Measurements from ENCODE around the gene COL8A2.
A peak's percentile ranks its signal among the peaks of the same experiment; 100 is the strongest.

Gene COL8A2

GRCh38 chr1:36155408-36156328 lies 30.6 kb upstream of the COL8A2 start, which contains the start of gene MAP7D1:
TSS of gene MAP7D1 (plus strand) at chr1:36156160. CDS start at chr1:36156418, 258 bp downstream.
- 0 out of 2 replicates have a peak, but pooled peaks cover 3% of the 10 kb centered on the region for H4K20me1 ChIP-seq (ENCODE audit: insufficient read depth)
- H3K27me3 ChIP-seq (ENCODE audit: insufficient read depth, low read depth), result no peaks in the 10 kb centered on the region
- peak within 1 kb of the TSS; percentile 81 for H3K27ac ChIP-seq
- H3K9ac ChIP-seq, result peak within 1 kb of the TSS; percentile 95
- peak within 1 kb of the TSS; percentile 70 for H3K4me3 ChIP-seq (IDR thresholded peaks at IDR 0.05; ENCODE audit: insufficient read depth, low read depth, low read length)
- no peaks in the 10 kb centered on the region for H3K36me3 ChIP-seq (ENCODE audit: insufficient read depth)
- H2AFZ ChIP-seq (ENCODE audit: low read depth), result peak within 1 kb of the TSS; percentile 73
- peak within 1 kb of the TSS; percentile 97 for H3K4me2 ChIP-seq
- no peak for TF ChIP-seq CTCF (conservative IDR thresholded peaks at IDR 0.05; ENCODE audit: low read depth, low read length)
- H3K79me2 ChIP-seq (ENCODE audit: insufficient read depth, low read depth), result peaks cover 52% of the 10 kb centered on the region
- peaks cover 58% of the 10 kb centered on the region for H3K4me1 ChIP-seq (ENCODE audit: low read depth, poor library complexity, severe bottlenecking)

GRCh38 chr1:36154765-36155407 lies 29.9 kb upstream of the COL8A2 start:
- TF ChIP-seq CTCF (conservative IDR thresholded peaks at IDR 0.05; ENCODE audit: low read depth, low read length), result no peak
- H3K4me2 ChIP-seq, result peak overlapping the region; percentile 97
- H3K4me3 ChIP-seq (IDR thresholded peaks at IDR 0.05; ENCODE audit: insufficient read depth, low read depth, low read length), result peak overlapping the region; percentile 70
- peak overlapping the region; percentile 95 for H3K9ac ChIP-seq
- peak overlapping the region; percentile 73; the same call in 1 of the 2 replicates for H2AFZ ChIP-seq (ENCODE audit: low read depth)
- H3K27me3 ChIP-seq (ENCODE audit: insufficient read depth, low read depth), result no peaks in the 10 kb centered on the region
- H3K4me1 ChIP-seq (ENCODE audit: low read depth, poor library complexity, severe bottlenecking), result peaks cover 58% of the 10 kb centered on the region
- H4K20me1 ChIP-seq (ENCODE audit: insufficient read depth), result no peaks in the 10 kb centered on the region
- peak overlapping the region; percentile 81 for H3K27ac ChIP-seq
- no peaks in the 10 kb centered on the region for H3K36me3 ChIP-seq (ENCODE audit: insufficient read depth)
- H3K79me2 ChIP-seq (ENCODE audit: insufficient read depth, low read depth), result peaks cover 44% of the 10 kb centered on the region

- H3K4me1 ChIP-seq (ENCODE audit: low read depth, poor library complexity, severe bottlenecking), result peaks cover 56% of the 10 kb centered on the region
Observed at GRCh38 chr1:36154335-36154734, 29.3 kb upstream of the COL8A2 start.

GRCh38 chr1:36153476-36153875 lies 28.5 kb upstream of the COL8A2 start:
- Histone ChIP-seq H4K20me1 (ENCODE audit: insufficient read depth) (no peaks in the 10 kb centered on the region), H2AFZ (ENCODE audit: low read depth) (no peak overlapping the region), H3K9ac (no peak overlapping the region), H3K27ac (no peak overlapping the region), H3K79me2 (ENCODE audit: insufficient read depth, low read depth) (peaks cover 36% of the 10 kb centered on the region), H3K4me2 (no peak overlapping the region), H3K36me3 (ENCODE audit: insufficient read depth) (no peaks in the 10 kb centered on the region), H3K4me3 (IDR thresholded peaks at IDR 0.05; ENCODE audit: insufficient read depth, low read depth, low read length) (no peak overlapping the region), H3K4me1 (ENCODE audit: low read depth, poor library complexity, severe bottlenecking) (peaks cover 49% of the 10 kb centered on the region), H3K27me3 (ENCODE audit: insufficient read depth, low read depth) (no peaks in the 10 kb centered on the region)
- TF ChIP-seq CTCF (conservative IDR thresholded peaks at IDR 0.05; ENCODE audit: low read depth, low read length), result no peak

More at GRCh38 chr1:36154335-36154734, 29.3 kb upstream of the COL8A2 start:
- H3K27ac ChIP-seq, result no peak overlapping the region
- no peaks in the 10 kb centered on the region for H4K20me1 ChIP-seq (ENCODE audit: insufficient read depth)
- no peak overlapping the region for H3K4me3 ChIP-seq (IDR thresholded peaks at IDR 0.05; ENCODE audit: insufficient read depth, low read depth, low read length)
- no peak for TF ChIP-seq CTCF (conservative IDR thresholded peaks at IDR 0.05; ENCODE audit: low read depth, low read length)
- no peak overlapping the region for H2AFZ ChIP-seq (ENCODE audit: low read depth)
- no peaks in the 10 kb centered on the region for H3K27me3 ChIP-seq (ENCODE audit: insufficient read depth, low read depth)
- H3K4me2 ChIP-seq, result peak overlapping the region; percentile 97; the same call in 1 of the 2 replicates
- H3K79me2 ChIP-seq (ENCODE audit: insufficient read depth, low read depth), result peaks cover 38% of the 10 kb centered on the region
- no peak overlapping the region for H3K9ac ChIP-seq
- H3K36me3 ChIP-seq (ENCODE audit: insufficient read depth), result no peaks in the 10 kb centered on the region
